ENCODE measurements around the gene DRC7.

DNA sequence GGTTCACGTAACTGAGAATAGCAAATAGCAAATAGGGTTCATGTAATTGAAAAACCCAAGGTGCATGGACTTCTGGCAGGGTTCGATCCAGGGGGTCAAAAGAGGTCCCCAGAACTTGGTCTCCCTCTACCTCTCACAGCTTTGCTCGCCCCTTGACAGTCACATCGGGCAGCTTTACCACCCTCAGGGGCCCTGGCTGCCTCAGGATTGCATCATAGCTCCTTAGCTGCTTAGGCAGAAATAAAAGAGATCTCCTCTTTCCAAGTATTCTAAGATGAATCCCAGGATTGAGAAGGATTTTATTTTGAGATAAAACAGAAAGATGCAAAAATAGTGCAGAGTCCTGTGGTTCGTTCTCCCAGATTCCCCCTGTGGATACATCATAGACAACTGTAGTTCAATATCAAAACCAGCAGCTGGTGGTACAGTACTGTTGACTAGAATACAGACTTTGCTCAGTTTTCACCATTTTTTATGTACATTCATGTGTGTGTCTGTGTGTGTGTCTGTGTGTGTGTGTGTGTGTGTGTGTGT is 13.7 kb upstream of the DRC7 start:
- TF ChIP-seq CTCF (IDR thresholded peaks at IDR 0.05; ENCODE audit: low read depth, low read length) (no peak), EZH2phosphoT487 (IDR thresholded peaks at IDR 0.05; ENCODE audit: low read depth) (no peak)

Data from OCI-LY3 (cell line).